Spinal cord (tissue), 10 donors: Measurements from ENCODE around the gene SMTNL2. TPM values are rescaled to one million over a fixed set of nuclear protein-coding genes. Genes with fewer than 3 reads are reported as not detected.

Experiments used
- DNase-seq, 6 donors: peaks; one replicate each; pipeline versions ENCODE4 v3.0.0 to v3.0.0-alpha.2; 2013 to 2015; ENCODE audit warnings: low spot score in 6 of 6, low read depth in 4 of 6
- H3K27ac ChIP-seq: one replicate; pipeline ENCODE4 v1.5.1; 2013; ENCODE audit warnings: low read depth, low read length, control low read depth
- H3K27me3 ChIP-seq: one replicate; pipeline ENCODE4 v1.6.1; 2013; ENCODE audit warnings: low read length; ENCODE audit not compliant: control insufficient read depth, insufficient read depth
- H3K36me3 ChIP-seq: one replicate; pipeline ENCODE4 v1.6.1; 2013; ENCODE audit warnings: low read length; ENCODE audit not compliant: control insufficient read depth, insufficient read depth
- H3K4me1 ChIP-seq: one replicate; pipeline ENCODE4 v1.6.1; 2013; ENCODE audit warnings: low read length; ENCODE audit not compliant: control insufficient read depth, insufficient read depth
- H3K4me3 ChIP-seq: one replicate; pipeline ENCODE4 v1.5.1; 2013; ENCODE audit warnings: low read depth, low read length, control low read depth
- H3K9me3 ChIP-seq: one replicate; pipeline ENCODE4 v1.6.1; 2013; ENCODE audit warnings: low read length; ENCODE audit not compliant: control insufficient read depth, insufficient read depth
- WGBS: methylation state at CpG from one replicate; pipeline ENCODE4 v1.1.5; 2013; ENCODE audit warnings: missing lambda C conversion rate; ENCODE audit not compliant: insufficient coverage; 5-methylcytosine and 5-hydroxymethylcytosine counted together
- long read RNA-seq, 4 donors: transcript quantifications; one replicate each; lab custom pipeline, GENCODE V29; 2026
- polyA plus RNA-seq, 2 donors: library from polyadenylated mRNA; unstranded; fragments of 120-200 nt; gene quantifications; one replicate each; pipeline ENCODE4 v1.2.1, GENCODE V29; 2013; ENCODE audit not compliant: insufficient read length in 2 of 2
- total RNA-seq, 2 donors: library from RNA; depleted of rRNA in 1 of 2; stranded (reverse); fragments of 120-200 nt in 1 of 2; fragments of >200 nt in 1 of 2; gene quantifications; one replicate each; pipeline versions ENCODE4 v1.2.3 to v1.2.4, GENCODE V29; 2013 to 2014
- donor health status: healthy.

SMTNL2 gene
- 10 to 100 TPM in 1 of 2 donors, 1 to 10 TPM in 1; 5.1 to 33.9 TPM for total RNA-seq
- polyA plus RNA-seq = 10 to 100 TPM in 1 of 2 donors, 1 to 10 TPM in 1; 5.8 to 12.8 TPM
- long read RNA-seq, donor 1, partial matches to known transcripts = 5 of 8 reads
- long read RNA-seq, donor 1, other reads (novel, unspliced or antisense) = 0 of 8 reads
- long read RNA-seq, donor 2 = 0 reads
- long read RNA-seq, donor 3 = 0 reads
- long read RNA-seq, donor 4, transcript SMTNL2-202 (8 exons, 2,280 nt) = major isoform, 5 of 6 reads
- long read RNA-seq, donor 4, partial matches to known transcripts = 0 of 6 reads
- long read RNA-seq, donor 4, other reads (novel, unspliced or antisense) = 0 of 6 reads

- Histone ChIP-seq H3K27me3 (peaks cover 16% of the 10 kb centered on the region), H3K4me3 (peak within 1 kb of the TSS; percentile 62), H3K4me1 (peaks cover 18% of the 10 kb centered on the region), H3K36me3 (peaks cover 2% of the 10 kb centered on the region), H3K9me3 (no peaks in the 10 kb centered on the region), H3K27ac (no peak within 1 kb of the TSS)
- DNase-seq = peak in 2 of 6 donors; percentile 70 to 75
- under 1% methylated on average over 100 of the region's 100 CpGs for WGBS
Measured at GRCh38 chr17:4584101-4584916, at the start of gene SMTNL2. Gene SMTNL2, plus strand, starts transcription at chr17:4584529. Its CDS starts 77 bp downstream, at chr17:4584606.

- no peaks in the 10 kb centered on the region for H3K27me3 ChIP-seq
- H3K4me3 ChIP-seq = no peak overlapping the region
- WGBS = 67% methylated on average over 21 of the region's 27 CpGs
- no peaks in the 10 kb centered on the region for H3K9me3 ChIP-seq
- peak overlapping the region; percentile 79 for H3K27ac ChIP-seq
- peaks cover 97% of the 10 kb centered on the region for H3K36me3 ChIP-seq
- DNase-seq = no peak
- H3K4me1 ChIP-seq = peaks cover 92% of the 10 kb centered on the region
Measured at GRCh38 chr17:4534928-4535666, 49.2 kb upstream of the SMTNL2 start.

GRCh38 chr17:4535667-4536258, 48.6 kb upstream of the SMTNL2 start:
- 65% methylated on average over 17 of the region's 19 CpGs for WGBS
- Histone ChIP-seq H3K4me1 (peaks cover 91% of the 10 kb centered on the region), H3K4me3 (no peak overlapping the region), H3K36me3 (peaks cover 98% of the 10 kb centered on the region), H3K27me3 (no peaks in the 10 kb centered on the region), H3K9me3 (no peaks in the 10 kb centered on the region), H3K27ac (no peak overlapping the region)
- no peak for DNase-seq

GRCh38 chr17:4536259-4536741, 48.0 kb upstream of the SMTNL2 start:
- Histone ChIP-seq H3K4me1 (peaks cover 91% of the 10 kb centered on the region), H3K27me3 (no peaks in the 10 kb centered on the region), H3K9me3 (no peaks in the 10 kb centered on the region), H3K36me3 (peaks cover 98% of the 10 kb centered on the region), H3K27ac (peak overlapping the region; percentile 33), H3K4me3 (no peak overlapping the region)
- DNase-seq = no peak
- WGBS = 38% methylated on average over 10 of the region's 19 CpGs

GRCh38 chr17:4536742-4537411, 47.5 kb upstream of the SMTNL2 start:
- WGBS = 84% methylated on average over 7 of the region's 18 CpGs

GRCh38 chr17:4537451-4538235, 46.7 kb upstream of the SMTNL2 start:
- Histone ChIP-seq H3K27ac (no peak overlapping the region), H3K36me3 (peaks cover 99% of the 10 kb centered on the region), H3K4me3 (no peak overlapping the region), H3K4me1 (peaks cover 88% of the 10 kb centered on the region), H3K27me3 (no peaks in the 10 kb centered on the region), H3K9me3 (no peaks in the 10 kb centered on the region)
- no peak for DNase-seq
- 66% methylated on average over 19 of the region's 19 CpGs for WGBS

More at GRCh38 chr17:4536742-4537411, 47.5 kb upstream of the SMTNL2 start:
- Histone ChIP-seq H3K36me3 (peaks cover 98% of the 10 kb centered on the region), H3K27me3 (no peaks in the 10 kb centered on the region), H3K4me3 (no peak overlapping the region), H3K27ac (peak overlapping the region; percentile 33), H3K9me3 (no peaks in the 10 kb centered on the region), H3K4me1 (peaks cover 91% of the 10 kb centered on the region)
- DNase-seq = no peak

- H3K4me3 ChIP-seq = no peak overlapping the region
- H3K9me3 ChIP-seq = no peaks in the 10 kb centered on the region
- H3K36me3 ChIP-seq = peaks cover 99% of the 10 kb centered on the region
- no peak for DNase-seq
- no peaks in the 10 kb centered on the region for H3K27me3 ChIP-seq
- H3K27ac ChIP-seq = no peak overlapping the region
- H3K4me1 ChIP-seq = peaks cover 80% of the 10 kb centered on the region
- WGBS = 45% methylated on average over 5 of the region's 13 CpGs
Measured at GRCh38 chr17:4538236-4539002, 45.9 kb upstream of the SMTNL2 start.

GRCh38 chr17:4539025-4539424, 45.3 kb upstream of the SMTNL2 start:
- Histone ChIP-seq H3K27ac (no peak overlapping the region), H3K9me3 (no peaks in the 10 kb centered on the region), H3K27me3 (no peaks in the 10 kb centered on the region), H3K36me3 (peaks cover 99% of the 10 kb centered on the region), H3K4me3 (no peak overlapping the region), H3K4me1 (peaks cover 74% of the 10 kb centered on the region)
- WGBS = 67% methylated on average over 3 of the region's 8 CpGs
- DNase-seq = no peak
